Endothelial cell of umbilical vein (primary cell): ENCODE results near the gene SEC22C. TPM values are rescaled to one million over a fixed set of nuclear protein-coding genes. Genes with fewer than 3 reads are reported as not detected.

ENCODE experiments used
- BruUV-seq: library from RNA; stranded (reverse); fragments of 400-500 nt; replicated peaks from 2 replicates; lab custom pipeline; 2021; lab: Mats Ljungman, UMichigan
- CTCF ChIA-PET: fragments of 300-600, 350-600 bp; sonication (Branson Sonifier 250); formaldehyde crosslinking; loops from one replicate; lab custom pipeline; 2021; ENCODE audit warnings: antibody characterized with exemption, inconsistent platforms; lab: Charles Lee
- POLR2A ChIA-PET: fragments of 300-600, 350-600 bp; sonication (Branson Sonifier 250); formaldehyde crosslinking; loops from one replicate; lab custom pipeline; 2021; ENCODE audit warnings: antibody characterized with exemption, inconsistent platforms; lab: Charles Lee
- DNase-seq: peaks from one replicate; pipeline ENCODE4 v3.0.0-alpha.2; 2011; ENCODE audit warnings: low read depth, low spot score
- FAIRE-seq: peaks from 2 replicates; lab custom pipeline; 2011; peaks lifted over from hg19 to GRCh38; lab: Jason Lieb, UNC
- H2AFZ ChIP-seq: 2 replicates; pipeline ENCODE4 v1.6.0; 2012; ENCODE audit warnings: low read depth, low read length, control low read depth, inconsistent platforms
- H3K27ac ChIP-seq: 2 replicates; pipeline ENCODE4 v1.5.1; 2011; ENCODE audit warnings: low read depth, mild to moderate bottlenecking, control low read depth, low read length, moderate library complexity; ENCODE audit not compliant: insufficient read depth
- H3K27me3 ChIP-seq, 2 experiments: 2 replicates each; pipeline versions ENCODE4 v1.6.0 to v1.6.1; 2011; ENCODE audit warnings: low read length in 2 of 2, mixed read lengths in 1 of 2; ENCODE audit not compliant: control insufficient read depth in 2 of 2, insufficient read depth in 2 of 2
- H3K36me3 ChIP-seq, 2 experiments: 2 replicates in 1 of 2; 3 replicates in 1 of 2; pipeline ENCODE4 v1.5.1; 2011; ENCODE audit warnings: low read length in 2 of 2, mild to moderate bottlenecking in 1 of 2, moderate library complexity in 1 of 2; ENCODE audit not compliant: control insufficient read depth in 2 of 2, insufficient read depth in 2 of 2; ENCODE audit errors: extremely low read depth in 1 of 2
- H3K4me1 ChIP-seq: 3 replicates; pipeline ENCODE4 v1.5.1; 2011; ENCODE audit warnings: mild to moderate bottlenecking, low read length; ENCODE audit not compliant: control insufficient read depth, insufficient read depth; ENCODE audit errors: extremely low read depth
- H3K4me2 ChIP-seq: 2 replicates; pipeline ENCODE4 v1.6.1; 2011; ENCODE audit warnings: low read length, control low read depth, mixed read lengths; ENCODE audit not compliant: insufficient read depth
- H3K4me3 ChIP-seq, 3 experiments: fragments of 200-600 bp in 1 of 3; sonication (generic), shearing (Covaris generic) in 1 of 3; replicated peaks in 1 of 3; 2 replicates each; pipeline ENCODE4 v1.5.1; 2011 to 2016; ENCODE audit warnings: control low read depth in 3 of 3, low read length in 3 of 3, mild to moderate bottlenecking in 2 of 3, inconsistent platforms in 1 of 3, low read depth in 1 of 3, moderate library complexity in 1 of 3; ENCODE audit not compliant: insufficient read depth in 1 of 3
- H3K79me2 ChIP-seq: 2 replicates; pipeline ENCODE4 v1.6.0; 2012; ENCODE audit warnings: low read length, inconsistent platforms; ENCODE audit not compliant: control insufficient read depth, insufficient read depth
- H3K9ac ChIP-seq: replicated peaks from 2 replicates; pipeline ENCODE3; 2011; ENCODE audit warnings: low read length, control low read depth; ENCODE audit not compliant: insufficient read depth; ENCODE audit errors: extremely low read depth
- H3K9me1 ChIP-seq: replicated peaks from 3 replicates; pipeline ENCODE4 v1.6.0; 2011; ENCODE audit warnings: mild to moderate bottlenecking, low read length; ENCODE audit not compliant: control insufficient read depth, insufficient read depth; ENCODE audit errors: extremely low read depth
- H3K9me3 ChIP-seq: replicated peaks from 2 replicates; pipeline ENCODE4 v1.5.1; 2012; ENCODE audit warnings: low read length, inconsistent platforms; ENCODE audit not compliant: control insufficient read depth, insufficient read depth
- H4K20me1 ChIP-seq: replicated peaks from 2 replicates; pipeline ENCODE3; 2011; ENCODE audit warnings: mild to moderate bottlenecking, low read length; ENCODE audit not compliant: control insufficient read depth, insufficient read depth; ENCODE audit errors: extremely low read depth
- EZH2 ChIP-seq: IDR thresholded peaks from 2 replicates; pipeline ENCODE4 v1.6.1; 2012; ENCODE audit warnings: borderline replicate concordance, low read depth, mild to moderate bottlenecking, moderate library complexity, low read length, inconsistent platforms; ENCODE audit not compliant: severe bottlenecking
- FOS ChIP-seq: IDR thresholded peaks from 2 replicates; pipeline ENCODE4 v1.6.1; 2011; ENCODE audit warnings: mild to moderate bottlenecking, low read length, moderate library complexity, borderline replicate concordance; ENCODE audit not compliant: insufficient read depth
- GATA2 ChIP-seq: IDR thresholded peaks from 2 replicates; pipeline ENCODE4 v1.7.0; 2011; ENCODE audit warnings: low read depth, mild to moderate bottlenecking, moderate library complexity, mixed read lengths, low read length; ENCODE audit not compliant: insufficient read length, insufficient read depth
- JUN ChIP-seq: IDR thresholded peaks from 2 replicates; pipeline ENCODE4 v1.6.1; 2011; ENCODE audit warnings: borderline replicate concordance, low read depth; ENCODE audit not compliant: insufficient read length, insufficient read depth
- MYC ChIP-seq: IDR thresholded peaks from one replicate; pipeline ENCODE4 v1.6.1; 2011; ENCODE audit warnings: mild to moderate bottlenecking, low read depth, low read length
- POLR2A ChIP-seq: IDR thresholded peaks from 2 replicates; pipeline ENCODE4 v1.6.1; 2012; ENCODE audit warnings: low read depth, mild to moderate bottlenecking, control low read depth, low read length
- POLR2AphosphoS5 ChIP-seq: IDR thresholded peaks from 2 replicates; pipeline ENCODE4 v1.6.1; 2012; ENCODE audit warnings: low read depth, mild to moderate bottlenecking, control low read depth, low read length, moderate library complexity; ENCODE audit not compliant: insufficient read depth
- dilution Hi-C: fragments of 300-500 bp; cut with MboI; formaldehyde crosslinking; loops from one replicate; pipeline ENCODE4 v1.15.0; 2019; ENCODE audit warnings: low sequenced_read_pairs; ENCODE audit not compliant: extremely low pct_ligation_motif_present
- intact Hi-C: fragments of 100-400 bp; cut with micrococcal nuclease; formaldehyde crosslinking; loops from one replicate; pipeline ENCODE4 v1.10.0; 2022
- polyA plus RNA-seq, 4 experiments: library from polyadenylated mRNA; depleted of rRNA in 3 of 4; stranded (reverse) in 3 of 4; unstranded in 1 of 4; fragments of >200 nt; gene quantifications; 2 replicates each; pipeline versions ENCODE4 v1.2.1 to v1.2.3, GENCODE V29; 2011 to 2012; ENCODE audit warnings: missing spikeins in 1 of 4
- total RNA-seq: library from RNA; stranded (reverse); gene quantifications from 2 replicates; pipeline ENCODE4 v1.2.3, GENCODE V29; 2021
- TF ChIP-seq, protein P1 (sequence below): IDR thresholded peaks from 2 replicates; pipeline ENCODE4 v1.6.1; 2011; ENCODE audit not compliant: insufficient read depth, insufficient read length
- TF ChIP-seq, protein P2 (sequence below), 2 donors: IDR thresholded peaks; 1 replicate in 1 of 2; 2 replicates in 1 of 2; pipeline ENCODE4 v1.5.1; 2011; ENCODE audit warnings: low read length in 2 of 2, mild to moderate bottlenecking in 2 of 2, moderate library complexity in 2 of 2, control low read depth in 1 of 2, inconsistent platforms in 1 of 2, low read depth in 1 of 2; ENCODE audit not compliant: insufficient read depth in 1 of 2; ENCODE audit errors: extremely low read depth in 1 of 2

The SEC22C gene
- total and polyA plus RNA-seq, 2 donors (not counting 3 experiments of a cell fraction or from before 2014, with no cell fraction given): 43.9 to 61.9 TPM

DNA sequence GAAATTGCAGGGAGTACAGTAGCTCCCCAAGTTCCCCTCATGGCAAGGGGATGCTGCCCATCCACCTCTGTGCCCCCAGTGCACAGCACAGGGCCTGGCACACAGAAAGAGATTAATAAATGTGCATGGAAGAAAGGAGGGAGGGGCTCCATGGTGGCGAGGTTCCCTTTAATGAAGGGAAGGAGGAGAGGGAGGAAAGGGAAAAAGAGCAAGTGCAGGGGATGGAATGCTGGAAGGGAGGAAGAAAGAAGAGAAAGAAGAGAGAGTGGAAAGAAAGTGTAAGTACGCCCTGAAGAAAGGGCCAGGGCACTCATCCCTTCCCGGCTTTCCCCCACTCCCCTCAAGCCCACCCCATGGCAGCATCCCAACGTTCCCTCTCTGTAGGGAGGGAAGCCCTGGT, 80.9 kb downstream of the SEC22C start:
- TF ChIP-seq, protein P1, sequence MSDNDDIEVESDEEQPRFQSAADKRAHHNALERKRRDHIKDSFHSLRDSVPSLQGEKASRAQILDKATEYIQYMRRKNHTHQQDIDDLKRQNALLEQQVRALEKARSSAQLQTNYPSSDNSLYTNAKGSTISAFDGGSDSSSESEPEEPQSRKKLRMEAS: no peak
- no peak for TF ChIP-seq POLR2A
- no peak for TF ChIP-seq EZH2
- TF ChIP-seq MYC: no peak
- TF ChIP-seq FOS: no peak
- TF ChIP-seq GATA2: no peak
- TF ChIP-seq, protein P2, sequence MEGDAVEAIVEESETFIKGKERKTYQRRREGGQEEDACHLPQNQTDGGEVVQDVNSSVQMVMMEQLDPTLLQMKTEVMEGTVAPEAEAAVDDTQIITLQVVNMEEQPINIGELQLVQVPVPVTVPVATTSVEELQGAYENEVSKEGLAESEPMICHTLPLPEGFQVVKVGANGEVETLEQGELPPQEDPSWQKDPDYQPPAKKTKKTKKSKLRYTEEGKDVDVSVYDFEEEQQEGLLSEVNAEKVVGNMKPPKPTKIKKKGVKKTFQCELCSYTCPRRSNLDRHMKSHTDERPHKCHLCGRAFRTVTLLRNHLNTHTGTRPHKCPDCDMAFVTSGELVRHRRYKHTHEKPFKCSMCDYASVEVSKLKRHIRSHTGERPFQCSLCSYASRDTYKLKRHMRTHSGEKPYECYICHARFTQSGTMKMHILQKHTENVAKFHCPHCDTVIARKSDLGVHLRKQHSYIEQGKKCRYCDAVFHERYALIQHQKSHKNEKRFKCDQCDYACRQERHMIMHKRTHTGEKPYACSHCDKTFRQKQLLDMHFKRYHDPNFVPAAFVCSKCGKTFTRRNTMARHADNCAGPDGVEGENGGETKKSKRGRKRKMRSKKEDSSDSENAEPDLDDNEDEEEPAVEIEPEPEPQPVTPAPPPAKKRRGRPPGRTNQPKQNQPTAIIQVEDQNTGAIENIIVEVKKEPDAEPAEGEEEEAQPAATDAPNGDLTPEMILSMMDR (IDR thresholded peaks at IDR 0.05; ENCODE audit: extremely low read depth in 1 of 2, insufficient read depth in 1 of 2, low read depth in 1 of 2, low read length in 2 of 2): no peak
- no peak for TF ChIP-seq POLR2AphosphoS5
- TF ChIP-seq JUN: no peak
- H3K4me1 ChIP-seq: peaks cover 6% of the 10 kb centered on the region
- ChIA-PET POLR2A (interaction anchor here (1.1 to 2.2 kb wide), 2 partner anchors 11 to 28 kb away, joined by 3 to 9 read pairs; no protein-coding TSS in a partner anchor), CTCF (interaction anchor here (0.8 to 3.2 kb wide), 16 partner anchors 10 to 271 kb away, joined by 3 to 31 read pairs (median 6); no protein-coding TSS in a partner anchor)
- no peaks in the 10 kb centered on the region for H3K9me1 ChIP-seq
- H3K79me2 ChIP-seq: no peaks in the 10 kb centered on the region
- no peak overlapping the region for H2AFZ ChIP-seq
- H3K27me3 ChIP-seq: peaks cover 6 to 10% of the 10 kb centered on the region in 2 experiments
- no peaks in the 10 kb centered on the region for H3K9me3 ChIP-seq
- intact Hi-C loops: loop anchor here (1.0 kb wide), 2 partner anchors 35 to 39 kb away; no protein-coding TSS in a partner anchor
- H3K4me2 ChIP-seq: no peak overlapping the region
- no peak for FAIRE-seq
- no TSS peak for BruUV-seq
- no peaks in the 10 kb centered on the region for H4K20me1 ChIP-seq
- dilution Hi-C loops: no loop called here
- H3K36me3 ChIP-seq: no peaks in the 10 kb centered on the region
- DNase-seq: no peak
- no peak overlapping the region for H3K4me3 ChIP-seq
- H3K9ac ChIP-seq: no peak overlapping the region
- H3K27ac ChIP-seq: no peak overlapping the region
